ENCODE results near the gene LRRC27. TPM values are rescaled to one million over a fixed set of nuclear protein-coding genes. Genes with fewer than 3 reads are reported as not detected.

LRRC27 gene
- total and polyA plus RNA-seq, 5 donors from 2014 or later, result 0.67 to 3.3 (median 2.5) TPM

- H3K4me1 Mint-ChIP-seq, result peaks cover 0 to 9% (median 4%) of the 10 kb centered on the region in 4 donors
- no peaks in the 10 kb centered on the region for H3K27me3 ChIP-seq (ENCODE audit: control insufficient read depth, insufficient read depth, low read length)
- no peaks in the 10 kb centered on the region for H3K9me3 Mint-ChIP-seq
- no peak overlapping the region for H3K4me3 ChIP-seq (ENCODE audit: low read depth, low read length)
- peaks cover 4% of the 10 kb centered on the region for H3K36me3 Mint-ChIP-seq
- no peaks in the 10 kb centered on the region for H3K9me3 ChIP-seq (ENCODE audit: control insufficient read depth in 2 of 2, low read length in 2 of 2)
- no peaks in the 10 kb centered on the region for H3K36me3 ChIP-seq (ENCODE audit: control insufficient read depth, insufficient read depth, low read length)
- peaks cover 15% of the 10 kb centered on the region for H3K4me1 ChIP-seq (ENCODE audit: control insufficient read depth, insufficient read depth, low read length, poor library complexity, severe bottlenecking)
- H3K27ac Mint-ChIP-seq, result no peak overlapping the region
- H3K27me3 Mint-ChIP-seq, result no peaks in the 10 kb centered on the region
- H3K4me3 Mint-ChIP-seq, result no peak overlapping the region
- DNase-seq, result no peak
- no peak for ATAC-seq (ENCODE audit: low read depth in 2 of 2)
- no peak overlapping the region for H3K27ac ChIP-seq (ENCODE audit: insufficient read depth, low read length, poor library complexity, severe bottlenecking)
Measured at GRCh38 chr10:132416566-132417256, 84.7 kb downstream of the LRRC27 start.

- no peaks in the 10 kb centered on the region for H3K36me3 ChIP-seq (ENCODE audit: control insufficient read depth, insufficient read depth, low read length)
- ATAC-seq (ENCODE audit: low read depth in 2 of 2) (no peak), DNase-seq (no peak)
- H3K27me3 ChIP-seq (ENCODE audit: control insufficient read depth, insufficient read depth, low read length), result no peaks in the 10 kb centered on the region
- peaks cover 17% of the 10 kb centered on the region for H3K4me1 ChIP-seq (ENCODE audit: control insufficient read depth, insufficient read depth, low read length, poor library complexity, severe bottlenecking)
- peaks cover 4% of the 10 kb centered on the region for H3K36me3 Mint-ChIP-seq
- no peak overlapping the region for H3K27ac Mint-ChIP-seq
- H3K9me3 Mint-ChIP-seq, result no peaks in the 10 kb centered on the region
- H3K27ac ChIP-seq (ENCODE audit: insufficient read depth, low read length, poor library complexity, severe bottlenecking), result no peak overlapping the region
- H3K27me3 Mint-ChIP-seq, result no peaks in the 10 kb centered on the region
- no peaks in the 10 kb centered on the region for H3K9me3 ChIP-seq (ENCODE audit: control insufficient read depth in 2 of 2, low read length in 2 of 2)
- no peak overlapping the region for H3K4me3 Mint-ChIP-seq
- peaks cover 0 to 9% (median 4%) of the 10 kb centered on the region in 4 donors for H3K4me1 Mint-ChIP-seq
- H3K4me3 ChIP-seq (ENCODE audit: low read depth, low read length), result no peak overlapping the region
Measured at GRCh38 chr10:132417257-132417910, 85.4 kb downstream of the LRRC27 start.

GRCh38 chr10:132417957-132418441, 86.0 kb downstream of the LRRC27 start:
- H3K27ac ChIP-seq (ENCODE audit: insufficient read depth, low read length, poor library complexity, severe bottlenecking), result no peak overlapping the region
- DNase-seq (no peak), ATAC-seq (ENCODE audit: low read depth in 2 of 2) (no peak)
- H3K27me3 ChIP-seq (ENCODE audit: control insufficient read depth, insufficient read depth, low read length), result no peaks in the 10 kb centered on the region
- Mint-ChIP-seq H3K4me1 (peaks cover 0 to 15% (median 5%) of the 10 kb centered on the region in 4 donors), H3K27ac (no peak overlapping the region), H3K4me3 (no peak overlapping the region), H3K9me3 (no peaks in the 10 kb centered on the region), H3K27me3 (no peaks in the 10 kb centered on the region), H3K36me3 (peaks cover 4% of the 10 kb centered on the region)
- peaks cover 17% of the 10 kb centered on the region for H3K4me1 ChIP-seq (ENCODE audit: control insufficient read depth, insufficient read depth, low read length, poor library complexity, severe bottlenecking)
- no peak overlapping the region for H3K4me3 ChIP-seq (ENCODE audit: low read depth, low read length)
- no peaks in the 10 kb centered on the region for H3K9me3 ChIP-seq (ENCODE audit: control insufficient read depth in 2 of 2, low read length in 2 of 2)
- no peaks in the 10 kb centered on the region for H3K36me3 ChIP-seq (ENCODE audit: control insufficient read depth, insufficient read depth, low read length)

- Histone ChIP-seq H3K27ac (ENCODE audit: insufficient read depth, low read length, poor library complexity, severe bottlenecking) (no peak overlapping the region), H3K36me3 (ENCODE audit: control insufficient read depth, insufficient read depth, low read length) (no peaks in the 10 kb centered on the region), H3K4me1 (ENCODE audit: control insufficient read depth, insufficient read depth, low read length, poor library complexity, severe bottlenecking) (peaks cover 17% of the 10 kb centered on the region), H3K27me3 (ENCODE audit: control insufficient read depth, insufficient read depth, low read length) (no peaks in the 10 kb centered on the region), H3K9me3 (ENCODE audit: control insufficient read depth in 2 of 2, low read length in 2 of 2) (no peaks in the 10 kb centered on the region), H3K4me3 (ENCODE audit: low read depth, low read length) (no peak overlapping the region)
- Mint-ChIP-seq H3K27ac (no peak overlapping the region), H3K27me3 (no peaks in the 10 kb centered on the region), H3K9me3 (no peaks in the 10 kb centered on the region), H3K4me3 (no peak overlapping the region), H3K36me3 (peaks cover 4% of the 10 kb centered on the region), H3K4me1 (peaks cover 0 to 17% (median 6%) of the 10 kb centered on the region in 4 donors)
- ATAC-seq (ENCODE audit: low read depth in 2 of 2) (no peak), DNase-seq (no peak)
Measured at GRCh38 chr10:132418527-132419416, 86.8 kb downstream of the LRRC27 start.

- Mint-ChIP-seq H3K27ac (no peak overlapping the region), H3K9me3 (no peaks in the 10 kb centered on the region), H3K36me3 (peaks cover 4% of the 10 kb centered on the region), H3K4me1 (peaks cover 0 to 17% (median 6%) of the 10 kb centered on the region in 4 donors), H3K4me3 (peak overlapping the region in 1 of 4 donors; percentile 47), H3K27me3 (no peaks in the 10 kb centered on the region)
- Histone ChIP-seq H3K9me3 (ENCODE audit: control insufficient read depth in 2 of 2, low read length in 2 of 2) (no peaks in the 10 kb centered on the region), H3K4me3 (ENCODE audit: low read depth, low read length) (no peak overlapping the region), H3K27me3 (ENCODE audit: control insufficient read depth, insufficient read depth, low read length) (no peaks in the 10 kb centered on the region), H3K4me1 (ENCODE audit: control insufficient read depth, insufficient read depth, low read length, poor library complexity, severe bottlenecking) (peaks cover 17% of the 10 kb centered on the region), H3K27ac (ENCODE audit: insufficient read depth, low read length, poor library complexity, severe bottlenecking) (no peak overlapping the region), H3K36me3 (ENCODE audit: control insufficient read depth, insufficient read depth, low read length) (no peaks in the 10 kb centered on the region)
- ATAC-seq (ENCODE audit: low read depth in 2 of 2) (no peak), DNase-seq (no peak)
Measured at GRCh38 chr10:132419538-132420468, 87.8 kb downstream of the LRRC27 start.

GRCh38 chr10:132420469-132420980, 88.5 kb downstream of the LRRC27 start:
- H3K4me1 Mint-ChIP-seq, result peaks cover 0 to 15% (median 3%) of the 10 kb centered on the region in 4 donors
- no peak for DNase-seq
- H3K36me3 Mint-ChIP-seq, result peaks cover 1% of the 10 kb centered on the region
- no peaks in the 10 kb centered on the region for H3K27me3 Mint-ChIP-seq
- H3K27ac Mint-ChIP-seq, result no peak overlapping the region
- Histone ChIP-seq H3K27me3 (ENCODE audit: control insufficient read depth, insufficient read depth, low read length) (no peaks in the 10 kb centered on the region), H3K36me3 (ENCODE audit: control insufficient read depth, insufficient read depth, low read length) (no peaks in the 10 kb centered on the region), H3K9me3 (ENCODE audit: control insufficient read depth in 2 of 2, low read length in 2 of 2) (no peaks in the 10 kb centered on the region), H3K4me3 (ENCODE audit: low read depth, low read length) (no peak overlapping the region), H3K4me1 (ENCODE audit: control insufficient read depth, insufficient read depth, low read length, poor library complexity, severe bottlenecking) (peaks cover 17% of the 10 kb centered on the region), H3K27ac (ENCODE audit: insufficient read depth, low read length, poor library complexity, severe bottlenecking) (no peak overlapping the region)
- peak overlapping the region in 1 of 4 donors; percentile 47 for H3K4me3 Mint-ChIP-seq
- no peaks in the 10 kb centered on the region for H3K9me3 Mint-ChIP-seq
- ATAC-seq (ENCODE audit: low read depth in 2 of 2), result no peak
